ENCODE data around the gene LCA5. TPM values are rescaled to one million over a fixed set of nuclear protein-coding genes. Genes with fewer than 3 reads are reported as not detected.

LCA5 gene
- total and polyA plus RNA-seq, 8 donors: 5.1 to 19.3 (median 14.6) TPM

DNA sequence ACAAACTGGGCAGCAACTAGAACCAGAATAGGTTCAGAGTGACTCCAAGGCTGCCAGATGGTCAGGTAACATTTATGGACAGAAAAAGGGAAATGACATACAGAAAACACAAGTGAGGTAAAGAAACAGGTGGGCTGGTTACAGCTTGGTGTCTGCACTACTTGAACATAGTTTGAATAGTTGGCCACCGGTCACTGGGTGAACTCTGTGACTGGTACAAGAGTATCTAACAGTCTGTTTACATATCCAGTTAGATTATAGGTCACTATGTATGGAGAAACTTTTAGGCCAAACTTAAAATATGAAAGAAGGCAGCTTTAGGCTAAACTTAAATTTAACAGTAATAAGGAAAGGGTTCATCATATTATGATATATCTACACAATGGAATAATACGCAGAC, 32.9 kb downstream of the LCA5 start:
- DNase-seq: no peak
- no peaks in the 10 kb centered on the region for H3K27me3 ChIP-seq
- ATAC-seq: no peak
- intact Hi-C loops (cut with DNase I): no loop called here
- no peak overlapping the region for H3K27ac ChIP-seq
- no peaks in the 10 kb centered on the region for H3K9me3 ChIP-seq
- H3K4me3 ChIP-seq: no peak overlapping the region
- no peaks in the 10 kb centered on the region for H3K36me3 ChIP-seq
- TF ChIP-seq, protein P1, sequence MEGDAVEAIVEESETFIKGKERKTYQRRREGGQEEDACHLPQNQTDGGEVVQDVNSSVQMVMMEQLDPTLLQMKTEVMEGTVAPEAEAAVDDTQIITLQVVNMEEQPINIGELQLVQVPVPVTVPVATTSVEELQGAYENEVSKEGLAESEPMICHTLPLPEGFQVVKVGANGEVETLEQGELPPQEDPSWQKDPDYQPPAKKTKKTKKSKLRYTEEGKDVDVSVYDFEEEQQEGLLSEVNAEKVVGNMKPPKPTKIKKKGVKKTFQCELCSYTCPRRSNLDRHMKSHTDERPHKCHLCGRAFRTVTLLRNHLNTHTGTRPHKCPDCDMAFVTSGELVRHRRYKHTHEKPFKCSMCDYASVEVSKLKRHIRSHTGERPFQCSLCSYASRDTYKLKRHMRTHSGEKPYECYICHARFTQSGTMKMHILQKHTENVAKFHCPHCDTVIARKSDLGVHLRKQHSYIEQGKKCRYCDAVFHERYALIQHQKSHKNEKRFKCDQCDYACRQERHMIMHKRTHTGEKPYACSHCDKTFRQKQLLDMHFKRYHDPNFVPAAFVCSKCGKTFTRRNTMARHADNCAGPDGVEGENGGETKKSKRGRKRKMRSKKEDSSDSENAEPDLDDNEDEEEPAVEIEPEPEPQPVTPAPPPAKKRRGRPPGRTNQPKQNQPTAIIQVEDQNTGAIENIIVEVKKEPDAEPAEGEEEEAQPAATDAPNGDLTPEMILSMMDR (IDR thresholded peaks at IDR 0.05): no peak
- H3K4me1 ChIP-seq: no peaks in the 10 kb centered on the region

DNA sequence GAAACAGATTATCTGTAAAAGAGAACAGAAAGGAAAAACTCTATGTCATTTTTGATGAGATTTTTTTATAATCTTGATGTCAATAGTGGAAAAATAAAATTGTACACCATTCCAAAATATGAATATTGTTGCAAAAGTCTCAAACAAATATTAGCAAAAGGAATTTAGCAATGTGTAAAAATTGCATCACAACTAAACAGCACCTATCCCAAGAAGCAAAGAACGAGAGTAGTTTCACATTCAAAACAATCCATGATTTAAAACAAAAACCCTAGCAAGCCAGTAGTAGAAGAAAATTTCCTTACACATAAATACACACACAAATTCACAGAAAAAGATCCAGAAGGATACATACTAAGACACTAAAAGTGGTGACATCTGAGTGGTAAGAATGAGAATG, 38.4 kb downstream of the LCA5 start:
- H3K27ac ChIP-seq: no peak overlapping the region
- no peak for DNase-seq
- no peaks in the 10 kb centered on the region for H3K36me3 ChIP-seq
- ATAC-seq: no peak
- H3K27me3 ChIP-seq: no peaks in the 10 kb centered on the region
- TF ChIP-seq, protein P1 (IDR thresholded peaks at IDR 0.05): no peak
- no peaks in the 10 kb centered on the region for H3K9me3 ChIP-seq
- no peaks in the 10 kb centered on the region for H3K4me1 ChIP-seq
- H3K4me3 ChIP-seq: no peak overlapping the region
- intact Hi-C loops (cut with DNase I): no loop called here

DNA sequence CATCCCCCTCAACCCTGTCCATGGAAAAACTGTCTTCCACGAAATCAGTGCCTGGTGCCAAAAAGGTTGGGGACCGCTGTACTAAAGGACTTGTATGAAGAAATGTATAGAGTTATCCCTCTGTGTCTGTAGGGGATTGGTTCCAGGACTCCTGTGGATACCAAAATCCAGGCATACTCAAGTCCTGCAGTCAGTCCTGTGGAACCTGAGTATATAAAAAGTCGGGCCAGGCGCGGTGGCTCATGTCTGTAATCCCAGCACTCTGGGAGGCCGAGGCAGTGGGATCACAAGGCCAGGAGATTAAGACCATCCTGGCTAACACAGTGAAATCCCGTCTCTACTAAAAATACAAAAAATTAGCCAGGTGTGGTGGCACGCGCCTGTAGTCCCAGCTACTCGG, 42.0 kb downstream of the LCA5 start:
- intact Hi-C loops (cut with DNase I): no loop called here
- H3K36me3 ChIP-seq: no peaks in the 10 kb centered on the region
- H3K9me3 ChIP-seq: no peaks in the 10 kb centered on the region
- no peaks in the 10 kb centered on the region for H3K4me1 ChIP-seq
- H3K4me3 ChIP-seq: no peak overlapping the region
- ATAC-seq (no peak), DNase-seq (no peak)
- TF ChIP-seq, protein P1 (IDR thresholded peaks at IDR 0.05): no peak
- H3K27me3 ChIP-seq: no peaks in the 10 kb centered on the region
- no peak overlapping the region for H3K27ac ChIP-seq

DNA sequence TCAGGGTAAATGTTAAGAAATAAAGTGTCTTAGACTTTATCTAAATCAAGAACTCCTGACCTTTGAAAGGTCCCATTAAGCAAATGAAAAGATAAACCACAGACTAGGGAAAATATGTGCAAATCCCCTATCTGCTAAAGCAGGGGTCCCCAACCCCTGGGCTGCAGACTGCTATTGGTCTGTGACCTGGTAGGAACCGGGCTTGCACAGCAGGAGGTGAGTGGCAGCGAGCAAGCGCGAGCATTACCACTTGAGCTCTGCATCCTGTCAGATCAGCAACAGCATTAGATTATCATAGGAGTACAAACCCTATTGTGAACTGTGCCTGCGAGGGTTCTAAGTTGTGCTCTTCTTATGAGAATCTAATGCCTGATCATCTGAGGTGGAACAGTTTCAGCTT, 42.4 kb downstream of the LCA5 start:
- DNase-seq (no peak), ATAC-seq (no peak)
- intact Hi-C loops (cut with DNase I): no loop called here
- H3K4me1 ChIP-seq: no peaks in the 10 kb centered on the region
- H3K4me3 ChIP-seq: no peak overlapping the region
- H3K9me3 ChIP-seq: no peaks in the 10 kb centered on the region
- TF ChIP-seq, protein P1 (IDR thresholded peaks at IDR 0.05): no peak
- H3K27me3 ChIP-seq: no peaks in the 10 kb centered on the region
- H3K36me3 ChIP-seq: no peaks in the 10 kb centered on the region
- H3K27ac ChIP-seq: no peak overlapping the region

DNA sequence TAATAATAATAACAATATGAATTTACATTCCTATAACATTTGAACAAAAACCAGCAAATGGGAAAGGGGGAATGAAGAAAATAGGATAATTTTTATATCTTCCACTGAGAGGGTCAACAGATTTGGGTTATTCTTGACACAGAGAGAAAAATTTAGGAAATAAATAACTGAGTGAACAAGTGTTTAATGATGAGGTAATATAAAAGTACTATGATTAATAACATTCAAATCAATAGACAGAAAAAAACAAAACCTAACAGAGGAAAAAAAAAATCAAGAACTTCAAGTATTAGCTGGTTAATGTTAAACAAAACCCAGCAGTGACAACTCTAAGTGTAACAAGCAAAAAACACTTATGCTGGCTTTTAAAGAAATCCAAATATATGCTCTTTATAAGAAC, 66.5 kb downstream of the LCA5 start:
- Histone ChIP-seq H3K9me3 (no peaks in the 10 kb centered on the region), H3K4me1 (no peaks in the 10 kb centered on the region), H3K27me3 (no peaks in the 10 kb centered on the region), H3K4me3 (no peak overlapping the region), H3K27ac (no peak overlapping the region), H3K36me3 (no peaks in the 10 kb centered on the region)
- DNase-seq: no peak
- TF ChIP-seq, protein P1 (IDR thresholded peaks at IDR 0.05): no peak
- no peak for ATAC-seq
- intact Hi-C loops (cut with DNase I): no loop called here

Data from left lung (tissue), 10 donors.